NB4 (cell line): ENCODE results near the gene UGT1A6.
A peak's percentile ranks its signal among the peaks of the same experiment; 100 is the strongest.
"Not testable (repeated sequence)": the region's sequence is repeated elsewhere in the genome, so short reads cannot be mapped to it uniquely, and the experiment has no call there.

Source experiments
- DNase-seq: peaks from one replicate; pipeline ENCODE4 v3.0.0; 2010; ENCODE audit warnings: low read depth
- H3K4me3 ChIP-seq: one replicate; pipeline ENCODE4 v1.5.1; 2011; ENCODE audit warnings: mild to moderate bottlenecking, low read depth, low read length, moderate library complexity
- MAX ChIP-seq: IDR thresholded peaks from 2 replicates; pipeline ENCODE4 v1.6.1; 2011; ENCODE audit warnings: low read depth, low read length
- MYC ChIP-seq: IDR thresholded peaks from 2 replicates; pipeline ENCODE4 v1.6.1; 2011; ENCODE audit warnings: low read depth, low read length
- POLR2A ChIP-seq: IDR thresholded peaks from 2 replicates; pipeline ENCODE4 v1.6.1; 2011; ENCODE audit warnings: mild to moderate bottlenecking; ENCODE audit not compliant: insufficient read length; ENCODE audit errors: extremely low read depth
- TF ChIP-seq, protein P1 (sequence below): IDR thresholded peaks from one replicate; pipeline ENCODE4 v1.5.1; 2012; ENCODE audit warnings: low read depth, low read length

The UGT1A6 gene

GRCh38 chr2:233714121-233714520 is 21.4 kb downstream of the UGT1A6 start:
- no peak for TF ChIP-seq MYC
- no peak for TF ChIP-seq MAX
- TF ChIP-seq, protein P1, sequence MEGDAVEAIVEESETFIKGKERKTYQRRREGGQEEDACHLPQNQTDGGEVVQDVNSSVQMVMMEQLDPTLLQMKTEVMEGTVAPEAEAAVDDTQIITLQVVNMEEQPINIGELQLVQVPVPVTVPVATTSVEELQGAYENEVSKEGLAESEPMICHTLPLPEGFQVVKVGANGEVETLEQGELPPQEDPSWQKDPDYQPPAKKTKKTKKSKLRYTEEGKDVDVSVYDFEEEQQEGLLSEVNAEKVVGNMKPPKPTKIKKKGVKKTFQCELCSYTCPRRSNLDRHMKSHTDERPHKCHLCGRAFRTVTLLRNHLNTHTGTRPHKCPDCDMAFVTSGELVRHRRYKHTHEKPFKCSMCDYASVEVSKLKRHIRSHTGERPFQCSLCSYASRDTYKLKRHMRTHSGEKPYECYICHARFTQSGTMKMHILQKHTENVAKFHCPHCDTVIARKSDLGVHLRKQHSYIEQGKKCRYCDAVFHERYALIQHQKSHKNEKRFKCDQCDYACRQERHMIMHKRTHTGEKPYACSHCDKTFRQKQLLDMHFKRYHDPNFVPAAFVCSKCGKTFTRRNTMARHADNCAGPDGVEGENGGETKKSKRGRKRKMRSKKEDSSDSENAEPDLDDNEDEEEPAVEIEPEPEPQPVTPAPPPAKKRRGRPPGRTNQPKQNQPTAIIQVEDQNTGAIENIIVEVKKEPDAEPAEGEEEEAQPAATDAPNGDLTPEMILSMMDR = no peak
- no peak for TF ChIP-seq POLR2A
- DNase-seq = peak; percentile 12
- no peak overlapping the region for H3K4me3 ChIP-seq

DNA sequence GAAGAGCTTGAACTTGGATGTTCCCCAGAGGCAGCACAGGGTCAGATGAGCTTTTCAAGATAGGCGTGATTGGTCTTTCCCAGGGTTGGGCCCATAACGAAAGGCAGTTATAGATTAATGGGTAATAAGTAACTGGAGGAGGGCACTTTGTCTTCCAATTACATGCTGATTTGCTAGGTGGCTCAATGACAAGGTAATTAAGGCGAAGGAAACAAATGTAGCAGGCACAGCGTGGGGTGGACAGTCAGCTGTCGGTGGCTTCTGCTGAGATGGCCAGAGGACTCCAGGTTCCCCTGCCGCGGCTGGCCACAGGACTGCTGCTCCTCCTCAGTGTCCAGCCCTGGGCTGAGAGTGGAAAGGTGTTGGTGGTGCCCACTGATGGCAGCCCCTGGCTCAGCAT is 25.9 kb downstream of the UGT1A6 start, which contains the start of gene UGT1A4:
UGT1A4 (plus strand) TSS at position 185 of the 400 bp plus-strand sequence; CDS start at position 270, 85 bp downstream.
- no peak for DNase-seq
- no peak for TF ChIP-seq MYC
- TF ChIP-seq, protein P1 = no peak
- TF ChIP-seq MAX = no peak
- no peak for TF ChIP-seq POLR2A
- H3K4me3 ChIP-seq = no peak within 1 kb of the TSS

DNA sequence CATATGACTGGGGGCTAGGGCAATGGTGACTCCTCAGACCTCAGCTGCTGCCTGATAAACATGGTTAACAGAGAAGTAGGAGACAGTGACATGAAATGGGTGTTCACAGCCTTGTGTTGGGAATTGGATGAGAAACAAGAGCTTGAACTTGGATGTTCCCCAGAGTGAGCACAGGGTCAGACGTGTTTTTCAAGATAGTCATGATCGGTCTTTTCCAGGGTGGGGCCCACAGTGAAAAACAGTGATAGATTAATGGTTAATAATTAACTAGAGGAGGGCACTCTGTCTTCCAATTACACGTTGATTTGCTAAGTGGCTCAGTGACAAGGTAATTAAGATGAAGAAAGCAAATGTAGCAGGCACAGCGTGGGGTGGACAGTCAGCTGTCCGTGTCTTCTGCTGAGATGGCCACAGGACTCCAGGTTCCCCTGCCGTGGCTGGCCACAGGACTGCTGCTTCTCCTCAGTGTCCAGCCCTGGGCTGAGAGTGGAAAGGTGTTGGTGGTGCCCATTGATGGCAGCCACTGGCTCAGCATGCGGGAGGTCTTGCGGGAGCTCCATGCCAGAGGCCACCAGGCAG is 36.1 kb downstream of the UGT1A6 start, which contains the start of gene UGT1A3:
UGT1A3 (plus strand) TSS at position 320 of the 579 bp plus-strand sequence; CDS start at position 405, 85 bp downstream.
- no peak within 1 kb of the TSS for H3K4me3 ChIP-seq
- TF ChIP-seq MYC = no peak
- TF ChIP-seq POLR2A = no peak
- TF ChIP-seq MAX = no peak
- TF ChIP-seq, protein P1 = no peak
- no peak for DNase-seq

DNA sequence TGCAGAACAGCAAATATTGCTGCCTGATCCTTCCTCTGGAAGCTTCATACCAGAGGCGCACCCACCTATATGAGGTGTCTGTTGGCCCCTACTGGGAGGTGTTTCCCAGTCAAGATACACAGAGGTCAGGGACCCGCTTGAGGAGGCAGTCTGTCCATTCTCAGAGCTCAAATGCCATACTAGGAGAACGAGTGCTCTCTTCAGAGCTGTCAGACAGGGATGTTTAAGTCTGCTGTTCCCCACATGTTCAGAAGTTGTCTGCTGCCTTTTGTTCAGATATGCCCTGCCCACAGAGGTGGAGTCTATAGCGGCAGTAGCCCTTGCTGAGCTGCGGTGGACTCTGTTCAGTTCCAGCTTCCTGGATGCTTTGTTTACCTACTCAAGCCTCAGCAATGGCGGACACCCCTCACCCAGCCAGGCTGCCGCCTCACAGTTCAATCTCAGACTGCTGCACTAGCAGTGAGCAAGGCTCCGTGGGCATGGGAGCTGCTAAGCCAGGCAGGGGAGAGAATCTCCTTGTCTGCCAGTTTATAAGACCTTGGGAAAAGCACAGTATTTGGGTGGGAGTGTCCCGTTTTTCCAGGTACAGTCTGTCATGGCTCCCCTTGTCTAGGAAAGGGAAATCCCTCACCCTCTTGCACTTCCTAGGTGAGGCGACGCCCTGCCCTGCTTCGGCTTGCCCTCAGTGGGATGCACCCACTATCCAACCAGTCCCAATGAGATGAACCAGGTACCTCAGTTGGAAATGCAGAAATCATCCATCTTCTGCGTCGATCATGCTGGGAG is 44.4 kb downstream of the UGT1A6 start:
- not testable (repeated sequence) for DNase-seq, H3K4me3 ChIP-seq

GRCh38 chr2:233740870-233741269 is 48.2 kb downstream of the UGT1A6 start:
- H3K4me3 ChIP-seq = no peak overlapping the region
- DNase-seq = no peak
- TF ChIP-seq MAX = no peak
- TF ChIP-seq MYC = no peak
- TF ChIP-seq, protein P1 = no peak
- TF ChIP-seq POLR2A = no peak

DNA sequence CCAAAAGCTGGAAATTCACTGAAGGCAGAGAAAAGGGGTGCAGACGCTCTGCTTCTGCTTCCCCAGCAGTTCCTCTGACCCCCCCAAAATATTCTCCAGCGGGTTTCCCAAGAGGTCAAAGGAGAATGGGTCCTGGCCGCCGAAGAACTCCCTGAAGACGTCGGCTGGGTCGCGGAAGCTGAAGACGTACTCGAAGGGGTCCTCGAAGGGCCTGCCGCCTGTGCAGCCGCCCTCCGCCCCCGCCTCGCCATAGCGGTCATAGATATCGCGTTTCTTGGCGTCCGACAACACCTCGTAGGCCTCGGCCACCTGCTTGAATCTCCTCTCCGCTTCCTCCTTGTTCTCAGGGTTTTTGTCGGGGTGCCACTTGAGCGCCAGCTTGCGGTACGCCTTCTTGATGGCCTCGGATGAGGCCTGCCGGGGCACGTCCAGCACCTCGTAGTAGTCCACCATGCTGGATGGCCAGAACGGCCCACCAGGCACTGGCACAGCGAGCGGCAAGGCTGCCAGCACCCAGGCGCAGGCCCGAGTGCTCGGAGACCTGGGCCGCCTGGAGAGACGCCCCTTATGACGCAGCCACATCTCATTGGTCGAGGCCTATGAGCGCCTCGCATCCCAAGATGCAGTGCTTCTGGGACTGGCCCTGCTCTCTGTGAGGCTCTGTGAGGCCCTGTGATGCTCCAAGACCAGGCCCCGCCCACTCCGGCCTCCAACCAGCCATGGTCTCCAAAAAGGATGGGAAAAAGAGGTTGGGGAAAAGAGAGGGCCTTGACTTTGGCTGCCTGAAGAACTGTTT is 51.0 kb downstream of the UGT1A6 start:
- TF ChIP-seq, protein P1 = no peak
- TF ChIP-seq MAX (no peak), POLR2A (no peak), MYC (no peak)
- no peak for DNase-seq
- H3K4me3 ChIP-seq = no peak overlapping the region
